Ramos (cell line): ENCODE measurements around the gene SH2D5.

ENCODE experiments used
- in situ Hi-C: fragments of 300-500 bp; cut with MboI; formaldehyde crosslinking; loops from one replicate; pipeline ENCODE4 v1.14.3; 2022; ENCODE audit warnings: low sequenced_read_pairs; ENCODE audit not compliant: unreplicated experiment

The SH2D5 gene

DNA sequence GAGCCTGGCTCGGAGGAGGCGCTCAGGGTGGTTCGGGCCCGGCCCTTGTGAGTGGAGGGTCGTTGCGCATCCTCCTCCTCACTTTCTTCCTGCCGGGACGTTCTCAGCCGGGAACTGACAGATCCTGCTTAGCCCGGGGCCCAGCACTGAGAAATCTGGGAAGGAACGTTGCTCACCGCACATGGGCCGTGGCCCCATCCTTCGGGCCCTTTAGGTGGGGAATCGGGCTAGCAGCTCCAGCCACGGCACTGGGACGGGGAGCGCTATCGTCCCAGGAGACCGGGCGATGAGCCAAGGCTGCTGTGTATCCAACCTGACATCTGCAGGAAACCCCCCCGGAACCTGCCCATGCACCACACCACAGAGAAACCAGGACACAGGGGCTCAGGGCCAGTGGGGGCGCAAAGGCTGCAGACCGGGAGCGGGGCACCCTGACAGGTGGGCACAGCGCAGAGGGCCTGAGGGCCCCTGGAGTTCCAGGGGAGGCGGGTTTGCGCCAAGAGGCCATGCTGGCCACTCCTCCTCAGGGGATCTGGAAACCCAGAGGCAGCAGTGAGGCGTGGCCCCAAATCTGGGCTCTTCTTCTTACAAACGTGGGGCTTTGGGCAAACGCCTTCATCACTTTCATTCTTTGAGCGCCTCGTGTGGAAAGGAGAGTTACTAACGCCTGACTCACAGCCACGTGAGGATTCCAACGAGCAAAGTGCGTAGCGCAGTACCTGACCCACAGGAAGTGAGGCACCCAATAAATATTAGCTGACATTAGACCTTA lies at the start of gene SH2D5:
Gene SH2D5 (minus strand): TSS at position 116 of the 772 bp plus-strand sequence. CDS start 4,659 bp downstream, outside the sequence.
- in situ Hi-C loops = no loop called here

DNA sequence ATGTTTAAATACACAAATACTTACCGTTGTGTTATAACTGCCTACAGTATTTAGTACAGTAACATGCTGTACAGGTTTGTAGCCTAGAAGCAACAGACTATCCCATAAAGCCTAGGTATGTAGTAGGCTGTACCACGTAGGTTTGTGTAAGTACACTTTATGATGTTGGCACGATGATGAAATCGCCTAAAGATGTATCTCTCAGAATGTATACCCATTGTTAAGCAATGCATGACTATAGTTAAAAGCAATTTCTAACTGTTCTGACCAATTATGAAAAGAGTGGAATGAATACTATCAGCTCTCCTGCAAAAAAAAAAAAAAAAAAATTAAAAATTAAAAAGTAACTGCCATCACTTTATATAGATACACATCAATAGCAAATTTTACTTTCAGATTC lies 43.2 kb upstream of the SH2D5 start:
- in situ Hi-C loops = no loop called here

- in situ Hi-C loops = no loop called here
Observed at GRCh38 chr1:20771780-20772179, 39.3 kb upstream of the SH2D5 start.

GRCh38 chr1:20770314-20771087 lies 38.0 kb upstream of the SH2D5 start:
- in situ Hi-C loops = no loop called here

- in situ Hi-C loops = no loop called here
Observed at GRCh38 chr1:20767271-20767670, 34.8 kb upstream of the SH2D5 start.

- in situ Hi-C loops = no loop called here
Observed at GRCh38 chr1:20763417-20763816, 30.9 kb upstream of the SH2D5 start.

- in situ Hi-C loops = no loop called here
Observed at GRCh38 chr1:20760322-20760721, 27.8 kb upstream of the SH2D5 start.

- in situ Hi-C loops = no loop called here
Observed at GRCh38 chr1:20753589-20753988, 21.1 kb upstream of the SH2D5 start.

GRCh38 chr1:20751462-20751990 lies 19.0 kb upstream of the SH2D5 start:
- in situ Hi-C loops = no loop called here

- in situ Hi-C loops = no loop called here
Observed at GRCh38 chr1:20742671-20743070, 10.2 kb upstream of the SH2D5 start.

DNA sequence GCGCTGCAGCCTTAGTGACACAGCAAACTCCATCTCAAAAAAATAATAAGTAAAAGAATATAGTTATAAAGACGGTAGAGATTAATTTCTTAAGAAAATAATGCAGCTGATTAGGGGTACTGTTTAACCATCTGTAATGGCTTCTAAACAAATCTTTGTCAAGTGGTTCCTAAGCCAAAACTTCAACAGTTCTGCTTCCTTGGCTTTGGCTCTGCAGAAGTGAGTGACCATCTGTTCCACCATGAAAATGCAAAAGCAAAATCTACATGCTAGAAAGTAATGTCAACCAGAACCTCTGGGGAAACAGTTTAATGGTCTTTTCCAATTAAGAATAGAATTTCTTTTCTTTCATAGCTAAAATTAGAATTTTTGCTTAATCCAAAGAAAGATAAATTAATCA lies 8.3 kb upstream of the SH2D5 start:
- in situ Hi-C loops = no loop called here

DNA sequence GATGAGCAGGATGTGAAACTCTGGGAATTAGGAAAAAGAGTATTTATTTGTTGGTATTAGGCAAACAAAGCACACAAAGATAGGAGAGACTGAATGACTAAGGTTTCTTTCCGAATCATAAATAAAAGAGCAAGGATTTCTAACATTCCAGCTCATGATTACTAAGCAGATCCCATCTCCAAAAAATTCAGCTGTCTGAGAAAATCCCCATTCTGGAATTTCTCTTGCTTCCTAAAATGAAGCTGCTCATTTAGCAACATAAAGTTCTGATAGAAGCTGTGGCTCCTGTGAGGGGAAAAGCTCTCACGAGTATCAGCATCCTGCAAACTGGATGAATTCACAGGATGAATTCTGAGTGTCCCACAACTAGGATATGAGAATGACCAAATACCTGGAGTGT lies 6.7 kb upstream of the SH2D5 start:
- in situ Hi-C loops = no loop called here

GRCh38 chr1:20735581-20736111 lies 3.1 kb upstream of the SH2D5 start:
- in situ Hi-C loops = no loop called here

- in situ Hi-C loops = no loop called here
Observed at GRCh38 chr1:20733360-20733975, 965 bp upstream of the SH2D5 start.

DNA sequence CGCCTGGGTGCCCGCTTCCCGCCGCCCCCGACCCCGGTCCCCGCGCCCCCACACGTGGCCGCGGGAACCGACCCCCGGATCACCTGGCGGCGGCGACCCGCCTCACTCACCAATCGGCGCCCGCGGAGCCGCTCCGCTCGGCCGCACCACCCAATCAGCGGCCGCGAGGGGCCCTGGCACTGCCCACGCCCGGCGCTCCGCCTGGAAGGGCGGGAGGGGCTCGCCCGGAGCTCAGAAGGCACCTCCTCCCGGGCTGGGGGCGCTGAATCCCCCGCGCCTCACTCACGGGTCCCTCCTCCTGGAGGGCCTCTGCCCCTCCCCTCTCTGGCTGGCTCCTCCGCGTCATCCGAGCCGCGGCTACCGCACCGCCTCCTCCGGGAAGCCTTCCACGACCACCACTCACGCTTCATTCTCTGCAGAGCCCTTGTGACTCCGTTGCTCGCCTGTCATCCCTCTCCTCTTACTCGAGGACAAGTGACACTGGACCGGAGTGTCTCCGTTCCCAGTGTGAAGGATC lies 374 bp downstream of the SH2D5 start:
- in situ Hi-C loops = no loop called here

GRCh38 chr1:20731057-20731991 lies 1.2 kb downstream of the SH2D5 start:
- in situ Hi-C loops = no loop called here

DNA sequence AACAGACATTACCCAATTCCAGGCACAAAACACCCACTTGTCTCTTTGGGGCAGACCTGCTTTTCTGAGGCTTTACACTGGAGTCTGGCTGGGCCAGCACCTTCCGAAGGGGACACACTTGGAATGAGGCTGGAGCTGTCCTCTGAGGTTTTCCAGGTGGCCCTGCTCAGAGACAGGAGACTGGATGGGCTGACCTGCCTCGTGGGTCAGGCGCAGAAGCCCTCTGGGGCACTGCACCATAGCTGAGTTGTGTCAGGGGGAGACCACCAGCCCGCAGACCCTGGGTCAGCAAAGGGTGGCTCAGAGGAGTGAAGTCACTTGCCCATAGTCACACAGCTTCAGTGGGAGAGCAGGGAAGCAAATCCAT lies 1.8 kb downstream of the SH2D5 start:
- in situ Hi-C loops = no loop called here

DNA sequence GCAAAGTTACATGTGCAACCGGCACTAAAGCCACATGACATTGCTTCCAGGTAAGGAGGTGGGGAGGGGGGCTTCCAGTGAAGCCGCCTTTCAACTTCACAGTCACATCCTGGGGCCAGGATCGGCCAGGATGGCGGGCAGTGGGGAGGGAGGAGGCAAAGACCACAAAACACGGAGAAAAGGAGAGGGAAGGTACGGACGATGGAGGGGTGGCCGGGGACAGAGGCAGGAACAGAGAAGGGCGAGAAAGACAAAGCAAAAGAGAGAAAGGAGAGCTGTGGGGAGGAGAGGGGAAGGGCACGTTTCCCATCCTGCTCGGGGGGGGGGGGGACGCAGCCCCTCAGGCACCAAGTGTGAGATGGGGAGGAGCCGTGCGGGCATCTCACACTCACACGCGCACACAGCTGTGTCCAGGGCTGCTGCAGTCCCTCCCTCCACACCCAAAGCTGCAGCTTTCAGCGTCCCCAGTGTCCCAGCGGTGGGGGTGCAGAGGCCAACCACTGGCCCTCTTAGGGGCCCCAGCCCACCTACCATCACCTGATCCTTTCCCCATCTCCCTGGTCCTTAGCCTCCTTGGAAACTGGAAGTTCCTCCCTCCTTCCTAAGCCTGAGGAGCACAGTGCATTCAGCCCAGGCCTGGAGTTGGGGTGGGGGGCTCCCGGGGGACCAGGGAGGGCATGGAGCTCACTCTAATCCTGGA lies 2.4 kb downstream of the SH2D5 start:
- in situ Hi-C loops = no loop called here
